HepG2 (cell line): Measurements from ENCODE around the gene SRF. TPM values are rescaled to one million over a fixed set of nuclear protein-coding genes. Genes with fewer than 3 reads are reported as not detected.

Experiments used
- BRCA1 ChIP-seq: sonication (generic); formaldehyde crosslinking; IDR thresholded peaks from 2 replicates; pipeline ENCODE4 v1.4.0; 2020; ENCODE audit warnings: missing genetic modification reagents
- ELF3 ChIP-seq: IDR thresholded peaks from 2 replicates; pipeline ENCODE4 v1.6.1; 2016; ENCODE audit warnings: missing genetic modification reagents, missing compliant biosample characterization
- HMG20A ChIP-seq: IDR thresholded peaks from 2 replicates; pipeline ENCODE4 v1.6.1; 2016; ENCODE audit warnings: borderline replicate concordance
- MAFK ChIP-seq, 2 experiments: IDR thresholded peaks in 1 of 2; conservative IDR thresholded peaks in 1 of 2; 2 replicates each; pipeline ENCODE4 v1.6.1; 2011; ENCODE audit warnings: improper control_type of control experiment in 2 of 2, low read length in 2 of 2
- MTF1 ChIP-seq: sonication (generic); formaldehyde crosslinking; IDR thresholded peaks from 2 replicates; pipeline ENCODE4 v1.5.0; 2020; ENCODE audit warnings: missing genetic modification reagents
- NCOA1 ChIP-seq: sonication (generic); formaldehyde crosslinking; IDR thresholded peaks from 2 replicates; pipeline ENCODE4 v1.9.0; 2021; ENCODE audit warnings: missing genetic modification reagents
- RBM22 ChIP-seq: fragments of 200-400 bp; formaldehyde crosslinking; optimal IDR thresholded peaks from 2 replicates; pipeline ENCODE3; 2017; ENCODE audit warnings: mild to moderate bottlenecking, low read length, moderate library complexity
- SMYD3 ChIP-seq: sonication (generic); formaldehyde crosslinking; IDR thresholded peaks from 2 replicates; pipeline ENCODE4 v1.8.1; 2023; ENCODE audit warnings: mild to moderate bottlenecking, missing genetic modification reagents
- TCF12 ChIP-seq, 2 experiments: fragments of 450-650 bp in 1 of 2; sonication (generic) in 1 of 2; formaldehyde crosslinking in 1 of 2; IDR thresholded peaks; 2 replicates each; pipeline versions ENCODE4 v1.6.1 to v1.8.0; 2017 to 2022; ENCODE audit warnings: antibody characterized with exemption in 1 of 2, mild to moderate bottlenecking in 1 of 2, missing genetic modification reagents in 1 of 2, moderate library complexity in 1 of 2
- TP53 ChIP-seq: sonication (generic); formaldehyde crosslinking; conservative IDR thresholded peaks from 2 replicates; pipeline ENCODE4 v1.4.0; 2020; ENCODE audit warnings: missing genetic modification reagents
- ZBTB38 ChIP-seq: sonication (generic); formaldehyde crosslinking; IDR thresholded peaks from 2 replicates; pipeline ENCODE4 v1.5.1; 2020; ENCODE audit warnings: mild to moderate bottlenecking, missing genetic modification reagents
- ZEB1 ChIP-seq: IDR thresholded peaks from 2 replicates; pipeline ENCODE4 v1.6.1; 2012; ENCODE audit warnings: mild to moderate bottlenecking, low read depth, inconsistent platforms; ENCODE audit not compliant: insufficient replicate concordance
- ZNF260 ChIP-seq: sonication (generic); formaldehyde crosslinking; IDR thresholded peaks from 2 replicates; pipeline ENCODE4 v1.4.0; 2020; ENCODE audit warnings: missing genetic modification reagents, low read depth, mild to moderate bottlenecking, borderline replicate concordance
- ZNF589 ChIP-seq: sonication (generic); formaldehyde crosslinking; conservative IDR thresholded peaks from 2 replicates; pipeline ENCODE4 v1.8.0; 2022; ENCODE audit warnings: mild to moderate bottlenecking, moderate library complexity, missing genetic modification reagents
- ZNF615 ChIP-seq: sonication (generic); formaldehyde crosslinking; IDR thresholded peaks from 2 replicates; pipeline ENCODE4 v1.5.0; 2020; ENCODE audit warnings: mild to moderate bottlenecking, missing genetic modification reagents, borderline replicate concordance
- ZNF737 ChIP-seq: sonication (generic); formaldehyde crosslinking; IDR thresholded peaks from 2 replicates; pipeline ENCODE4 v1.5.0; 2020; ENCODE audit warnings: missing genetic modification reagents, mild to moderate bottlenecking, borderline replicate concordance
- ZNF761 ChIP-seq: sonication (generic); formaldehyde crosslinking; conservative IDR thresholded peaks from 2 replicates; pipeline ENCODE4 v1.4.0; 2020; ENCODE audit warnings: mild to moderate bottlenecking, missing genetic modification reagents
- ZNF766 ChIP-seq: sonication (generic); formaldehyde crosslinking; IDR thresholded peaks from 2 replicates; pipeline ENCODE4 v1.5.0; 2020; ENCODE audit warnings: missing genetic modification reagents, borderline replicate concordance
- ZNF773 ChIP-seq: sonication (generic); formaldehyde crosslinking; IDR thresholded peaks from 2 replicates; pipeline ENCODE4 v1.4.0; 2020; ENCODE audit warnings: missing genetic modification reagents, borderline replicate concordance
- ZSCAN20 ChIP-seq: sonication (generic); formaldehyde crosslinking; IDR thresholded peaks from 2 replicates; pipeline ENCODE4 v1.4.0; 2020; ENCODE audit warnings: missing genetic modification reagents, mild to moderate bottlenecking, borderline replicate concordance
- polyA plus RNA-seq, 8 experiments: library from polyadenylated mRNA; depleted of rRNA in 3 of 8; stranded (reverse) in 7 of 8; unstranded in 1 of 8; fragments of >200 nt; fragmentation: Illumina TruSeq in 4 of 8; extraction: Trizol in 4 of 8; gene quantifications; 2 replicates each; pipeline versions ENCODE4 v1.2.1 to v1.2.3, GENCODE V29; 2011 to 2016; ENCODE audit warnings: low read depth in 4 of 8, missing spikeins in 1 of 8, mixed read lengths in 1 of 8; ENCODE audit not compliant: insufficient read depth in 1 of 8
- total RNA-seq, 5 experiments: library from RNA; depleted of rRNA; stranded (reverse); fragments of >200 nt; fragmentation: Illumina TruSeq; extraction: Trizol; gene quantifications; 2 replicates each; pipeline ENCODE4 v1.2.3, GENCODE V29; 2016; ENCODE audit warnings: low read depth in 1 of 5
- TF ChIP-seq, protein P1 (sequence below), 2 experiments: sonication (generic) in 1 of 2; formaldehyde crosslinking in 1 of 2; IDR thresholded peaks; 2 replicates each; pipeline versions ENCODE4 v1.4.0 to v1.6.1; 2016 to 2020; ENCODE audit warnings: borderline replicate concordance in 1 of 2, low read depth in 1 of 2, mild to moderate bottlenecking in 1 of 2, missing genetic modification reagents in 1 of 2
- TF ChIP-seq, protein P2 (sequence below): sonication (generic); formaldehyde crosslinking; IDR thresholded peaks from 2 replicates; pipeline ENCODE4 v1.4.0; 2020; ENCODE audit warnings: low read depth, mild to moderate bottlenecking, missing genetic modification reagents
- TF ChIP-seq, protein P3 (sequence below): sonication (generic); formaldehyde crosslinking; IDR thresholded peaks from 2 replicates; pipeline ENCODE4 v1.8.0; 2022; ENCODE audit warnings: mild to moderate bottlenecking, missing genetic modification reagents
- TF ChIP-seq, protein P4 (sequence below): IDR thresholded peaks from 2 replicates; pipeline ENCODE4 v1.6.1; 2016; ENCODE audit warnings: missing compliant biosample characterization, missing genetic modification reagents, borderline replicate concordance

Gene SRF
- total and polyA plus RNA-seq, 2 of the 13 experiments (the other 11 are each of a cell fraction or from before 2014, with no cell fraction given) = 25.5 to 44.1 TPM

DNA sequence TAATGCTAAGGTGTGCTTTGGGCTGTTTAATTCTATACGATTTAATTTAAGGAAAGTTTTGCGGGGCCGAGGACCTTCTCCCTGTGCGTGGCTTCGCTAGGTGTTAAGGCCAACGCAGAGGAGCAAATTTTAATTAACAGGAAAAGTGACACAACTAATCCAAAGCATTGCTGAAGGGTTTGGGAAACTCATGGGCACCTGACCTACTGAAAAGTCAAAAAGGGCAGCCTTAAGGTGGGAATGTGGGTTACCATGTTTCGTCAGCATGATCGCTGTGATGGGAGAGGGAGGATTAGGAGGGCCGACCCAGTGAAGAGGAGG, 10.5 kb downstream of the SRF start (continued):
- TF ChIP-seq, protein P1, sequence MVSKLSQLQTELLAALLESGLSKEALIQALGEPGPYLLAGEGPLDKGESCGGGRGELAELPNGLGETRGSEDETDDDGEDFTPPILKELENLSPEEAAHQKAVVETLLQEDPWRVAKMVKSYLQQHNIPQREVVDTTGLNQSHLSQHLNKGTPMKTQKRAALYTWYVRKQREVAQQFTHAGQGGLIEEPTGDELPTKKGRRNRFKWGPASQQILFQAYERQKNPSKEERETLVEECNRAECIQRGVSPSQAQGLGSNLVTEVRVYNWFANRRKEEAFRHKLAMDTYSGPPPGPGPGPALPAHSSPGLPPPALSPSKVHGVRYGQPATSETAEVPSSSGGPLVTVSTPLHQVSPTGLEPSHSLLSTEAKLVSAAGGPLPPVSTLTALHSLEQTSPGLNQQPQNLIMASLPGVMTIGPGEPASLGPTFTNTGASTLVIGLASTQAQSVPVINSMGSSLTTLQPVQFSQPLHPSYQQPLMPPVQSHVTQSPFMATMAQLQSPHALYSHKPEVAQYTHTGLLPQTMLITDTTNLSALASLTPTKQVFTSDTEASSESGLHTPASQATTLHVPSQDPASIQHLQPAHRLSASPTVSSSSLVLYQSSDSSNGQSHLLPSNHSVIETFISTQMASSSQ (IDR thresholded peaks at IDR 0.05; ENCODE audit: low read depth) = no peak
- TF ChIP-seq, protein P1 (CRISPR knock-in tag; IDR thresholded peaks at IDR 0.05; ENCODE audit: borderline replicate concordance) = no peak
- TF ChIP-seq, protein P2, sequence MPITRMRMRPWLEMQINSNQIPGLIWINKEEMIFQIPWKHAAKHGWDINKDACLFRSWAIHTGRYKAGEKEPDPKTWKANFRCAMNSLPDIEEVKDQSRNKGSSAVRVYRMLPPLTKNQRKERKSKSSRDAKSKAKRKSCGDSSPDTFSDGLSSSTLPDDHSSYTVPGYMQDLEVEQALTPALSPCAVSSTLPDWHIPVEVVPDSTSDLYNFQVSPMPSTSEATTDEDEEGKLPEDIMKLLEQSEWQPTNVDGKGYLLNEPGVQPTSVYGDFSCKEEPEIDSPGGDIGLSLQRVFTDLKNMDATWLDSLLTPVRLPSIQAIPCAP (CRISPR knock-in tag) = no peak
- TF ChIP-seq SMYD3 (CRISPR knock-in tag) (peak; percentile 51; the same call in 1 of the 2 replicates), ZNF615 (CRISPR knock-in tag) (no peak), ZNF260 (CRISPR knock-in tag) (no peak), ZNF773 (CRISPR knock-in tag) (no peak), ZEB1 (no peak), MTF1 (CRISPR knock-in tag) (no peak), ZNF737 (CRISPR knock-in tag) (no peak), MAFK (conservative IDR thresholded peaks at IDR 0.05 in 1 of 2, IDR thresholded peaks at IDR 0.05 in 1 of 2; ENCODE audit: low read length in 2 of 2) (no peak), ZNF766 (CRISPR knock-in tag) (no peak), ZSCAN20 (CRISPR knock-in tag) (0 out of 2 replicates have a peak, but pooled peaks have one; percentile 15), ZBTB38 (no peak), ELF3 (no peak), ZNF589 (CRISPR knock-in tag) (no peak), TCF12 (IDR thresholded peaks at IDR 0.05) (no peak), TCF12 (CRISPR knock-in tag; IDR thresholded peaks at IDR 0.05) (no peak), ZNF761 (0 out of 2 replicates have a peak, but pooled peaks have one; percentile 9), BRCA1 (CRISPR knock-in tag) (0 out of 2 replicates have a peak, but pooled peaks have one; percentile 36), RBM22 (peak; percentile 74), NCOA1 (CRISPR knock-in tag) (peak; percentile 18; the same call in 1 of the 2 replicates), HMG20A (no peak), TP53 (CRISPR knock-in tag) (no peak)
- TF ChIP-seq, protein P3, sequence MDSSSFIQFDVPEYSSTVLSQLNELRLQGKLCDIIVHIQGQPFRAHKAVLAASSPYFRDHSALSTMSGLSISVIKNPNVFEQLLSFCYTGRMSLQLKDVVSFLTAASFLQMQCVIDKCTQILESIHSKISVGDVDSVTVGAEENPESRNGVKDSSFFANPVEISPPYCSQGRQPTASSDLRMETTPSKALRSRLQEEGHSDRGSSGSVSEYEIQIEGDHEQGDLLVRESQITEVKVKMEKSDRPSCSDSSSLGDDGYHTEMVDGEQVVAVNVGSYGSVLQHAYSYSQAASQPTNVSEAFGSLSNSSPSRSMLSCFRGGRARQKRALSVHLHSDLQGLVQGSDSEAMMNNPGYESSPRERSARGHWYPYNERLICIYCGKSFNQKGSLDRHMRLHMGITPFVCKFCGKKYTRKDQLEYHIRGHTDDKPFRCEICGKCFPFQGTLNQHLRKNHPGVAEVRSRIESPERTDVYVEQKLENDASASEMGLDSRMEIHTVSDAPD = no peak
- TF ChIP-seq, protein P4, sequence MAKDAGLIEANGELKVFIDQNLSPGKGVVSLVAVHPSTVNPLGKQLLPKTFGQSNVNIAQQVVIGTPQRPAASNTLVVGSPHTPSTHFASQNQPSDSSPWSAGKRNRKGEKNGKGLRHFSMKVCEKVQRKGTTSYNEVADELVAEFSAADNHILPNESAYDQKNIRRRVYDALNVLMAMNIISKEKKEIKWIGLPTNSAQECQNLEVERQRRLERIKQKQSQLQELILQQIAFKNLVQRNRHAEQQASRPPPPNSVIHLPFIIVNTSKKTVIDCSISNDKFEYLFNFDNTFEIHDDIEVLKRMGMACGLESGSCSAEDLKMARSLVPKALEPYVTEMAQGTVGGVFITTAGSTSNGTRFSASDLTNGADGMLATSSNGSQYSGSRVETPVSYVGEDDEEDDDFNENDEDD (CRISPR knock-in tag) = no peak
